OCI-LY7 (cell line): ENCODE results near the gene HUNK. TPM values are rescaled to one million over a fixed set of nuclear protein-coding genes. Genes with fewer than 3 reads are reported as not detected.

Source experiments
- BruUV-seq: library from RNA; stranded (reverse); fragments of 400-500 nt; replicated peaks from 2 replicates; lab custom pipeline; 2021; lab: Mats Ljungman, UMichigan
- CTCF ChIA-PET: fragments of 300-600 bp; sonication (Branson Sonifier 250); formaldehyde crosslinking; loops from one replicate; lab custom pipeline; 2022; ENCODE audit warnings: antibody characterized with exemption; ENCODE audit not compliant: unreplicated experiment; lab: Charles Lee
- POLR2A ChIA-PET: fragments of 300-600 bp; sonication (Branson Sonifier 250); formaldehyde crosslinking; loops from one replicate; lab custom pipeline; 2022; ENCODE audit warnings: antibody characterized with exemption; lab: Charles Lee
- DNase-seq: peaks from one replicate; pipeline ENCODE4 v3.0.0-alpha.2; 2015; ENCODE audit warnings: low spot score
- H2AFZ ChIP-seq: fragments of 200-600 bp; sonication (generic), shearing (Covaris generic); 2 replicates; pipeline ENCODE4 v1.6.1; 2014; ENCODE audit warnings: mild to moderate bottlenecking, antibody characterized with exemption, low read length, moderate library complexity
- H3K27ac ChIP-seq: fragments of 200-600 bp; sonication (generic); 2 replicates; pipeline ENCODE4 v1.5.1; 2014; ENCODE audit warnings: mixed run types, low read depth, mild to moderate bottlenecking, moderate library complexity, low read length, inconsistent platforms; ENCODE audit not compliant: poor library complexity, severe bottlenecking
- H3K36me3 ChIP-seq: fragments of 200-600 bp; sonication (generic); 2 replicates; pipeline ENCODE4 v1.6.1; 2014; ENCODE audit warnings: mild to moderate bottlenecking, antibody characterized with exemption, low read length, moderate library complexity, mixed read lengths; ENCODE audit not compliant: insufficient read depth
- H3K4me1 ChIP-seq: fragments of 200-600 bp; sonication (generic); 2 replicates; pipeline ENCODE4 v1.5.1; 2014; ENCODE audit warnings: mild to moderate bottlenecking, low read length; ENCODE audit not compliant: insufficient read depth, poor library complexity, severe bottlenecking
- H3K4me2 ChIP-seq: fragments of 200-600 bp; sonication (generic); 2 replicates; pipeline ENCODE4 v1.6.1; 2014; ENCODE audit warnings: mild to moderate bottlenecking, low read length
- H3K4me3 ChIP-seq: fragments of 200-600 bp; sonication (generic); 2 replicates; pipeline ENCODE4 v1.5.1; 2014; ENCODE audit warnings: mild to moderate bottlenecking, low read depth, low read length; ENCODE audit not compliant: poor library complexity, severe bottlenecking
- H3K79me2 ChIP-seq: fragments of 200-600 bp; sonication (generic); 2 replicates; pipeline ENCODE4 v1.6.1; 2016; ENCODE audit warnings: low read depth, mild to moderate bottlenecking, low read length, moderate library complexity, mixed read lengths; ENCODE audit not compliant: insufficient read depth
- H3K9me2 ChIP-seq: fragments of 200-600 bp; sonication (generic); 2 replicates; pipeline ENCODE4 v1.6.1; 2016; ENCODE audit warnings: mild to moderate bottlenecking, low read length, mixed read lengths; ENCODE audit not compliant: insufficient read depth
- H3K9me3 ChIP-seq: fragments of 200-600 bp; sonication (generic); 2 replicates; pipeline ENCODE4 v1.6.1; 2014; ENCODE audit warnings: mild to moderate bottlenecking, mixed run types, low read length, mixed read lengths
- H4K20me1 ChIP-seq: fragments of 200-600 bp; sonication (generic); 2 replicates; pipeline ENCODE4 v1.6.1; 2014; ENCODE audit warnings: mild to moderate bottlenecking, antibody characterized with exemption, low read length, moderate library complexity, mixed read lengths; ENCODE audit not compliant: insufficient read depth
- EZH2phosphoT487 ChIP-seq: fragments of 200-600 bp; sonication (generic); IDR thresholded peaks from 2 replicates; pipeline ENCODE4 v1.6.1; 2018; ENCODE audit warnings: low read depth, borderline replicate concordance, mild to moderate bottlenecking, mixed run types, antibody characterized with exemption, low read length, moderate library complexity, mixed read lengths
- intact Hi-C: fragments of 100-400 bp; cut with micrococcal nuclease; formaldehyde crosslinking; loops from one replicate; pipeline ENCODE4 v1.10.0; 2022; ENCODE audit not compliant: unreplicated experiment
- total RNA-seq, 2 experiments: library from RNA; depleted of rRNA in 1 of 2; stranded (reverse); fragments of >200 nt in 1 of 2; shearing (Covaris generic) in 1 of 2; gene quantifications; 2 replicates each; pipeline ENCODE4 v1.2.3, GENCODE V29; 2014 to 2022
- TF ChIP-seq, protein P1 (sequence below): fragments of 200-600 bp; sonication (generic); conservative IDR thresholded peaks from 2 replicates; pipeline ENCODE4 v1.5.1; 2014; ENCODE audit warnings: mild to moderate bottlenecking, antibody characterized with exemption, low read length, moderate library complexity, mixed read lengths

HUNK gene
- total RNA-seq, 2 experiments from 2014 or later: 0.35 to 5.5 TPM

DNA sequence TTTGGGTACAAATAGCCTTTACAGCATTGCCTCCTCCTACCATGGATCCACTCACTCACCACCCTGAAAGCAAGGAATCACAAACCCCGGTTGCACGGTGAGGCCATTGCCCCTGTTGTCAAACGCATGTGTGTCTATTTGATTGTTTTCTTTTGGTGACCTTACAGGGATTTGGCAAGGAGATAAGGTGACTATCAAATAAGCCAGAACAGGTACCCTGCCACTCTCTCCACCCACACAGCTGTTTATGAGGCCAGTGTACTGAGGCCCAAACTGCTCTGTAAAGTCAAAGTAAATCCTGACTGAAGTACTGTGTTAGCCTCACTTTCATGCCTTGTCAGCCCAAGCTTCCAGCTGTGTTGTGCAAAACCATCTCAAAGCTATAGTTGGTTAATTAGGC lies 136.4 kb downstream of the HUNK start:
- no peak overlapping the region for H2AFZ ChIP-seq
- no peak overlapping the region for H3K4me2 ChIP-seq
- TF ChIP-seq, protein P1, sequence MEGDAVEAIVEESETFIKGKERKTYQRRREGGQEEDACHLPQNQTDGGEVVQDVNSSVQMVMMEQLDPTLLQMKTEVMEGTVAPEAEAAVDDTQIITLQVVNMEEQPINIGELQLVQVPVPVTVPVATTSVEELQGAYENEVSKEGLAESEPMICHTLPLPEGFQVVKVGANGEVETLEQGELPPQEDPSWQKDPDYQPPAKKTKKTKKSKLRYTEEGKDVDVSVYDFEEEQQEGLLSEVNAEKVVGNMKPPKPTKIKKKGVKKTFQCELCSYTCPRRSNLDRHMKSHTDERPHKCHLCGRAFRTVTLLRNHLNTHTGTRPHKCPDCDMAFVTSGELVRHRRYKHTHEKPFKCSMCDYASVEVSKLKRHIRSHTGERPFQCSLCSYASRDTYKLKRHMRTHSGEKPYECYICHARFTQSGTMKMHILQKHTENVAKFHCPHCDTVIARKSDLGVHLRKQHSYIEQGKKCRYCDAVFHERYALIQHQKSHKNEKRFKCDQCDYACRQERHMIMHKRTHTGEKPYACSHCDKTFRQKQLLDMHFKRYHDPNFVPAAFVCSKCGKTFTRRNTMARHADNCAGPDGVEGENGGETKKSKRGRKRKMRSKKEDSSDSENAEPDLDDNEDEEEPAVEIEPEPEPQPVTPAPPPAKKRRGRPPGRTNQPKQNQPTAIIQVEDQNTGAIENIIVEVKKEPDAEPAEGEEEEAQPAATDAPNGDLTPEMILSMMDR: no peak
- no peak for TF ChIP-seq EZH2phosphoT487
- H3K9me2 ChIP-seq: no peaks in the 10 kb centered on the region; the same call in 1 of the 2 replicates
- no peak overlapping the region for H3K4me3 ChIP-seq
- intact Hi-C loops: no loop called here
- no peak overlapping the region for H3K27ac ChIP-seq
- H3K36me3 ChIP-seq: no peaks in the 10 kb centered on the region
- H3K79me2 ChIP-seq: no peaks in the 10 kb centered on the region
- CTCF ChIA-PET: no interaction called here
- no TSS peak for BruUV-seq
- no peaks in the 10 kb centered on the region for H4K20me1 ChIP-seq
- no peak for DNase-seq
- no peaks in the 10 kb centered on the region for H3K4me1 ChIP-seq
- POLR2A ChIA-PET: no interaction called here
- no peaks in the 10 kb centered on the region for H3K9me3 ChIP-seq

DNA sequence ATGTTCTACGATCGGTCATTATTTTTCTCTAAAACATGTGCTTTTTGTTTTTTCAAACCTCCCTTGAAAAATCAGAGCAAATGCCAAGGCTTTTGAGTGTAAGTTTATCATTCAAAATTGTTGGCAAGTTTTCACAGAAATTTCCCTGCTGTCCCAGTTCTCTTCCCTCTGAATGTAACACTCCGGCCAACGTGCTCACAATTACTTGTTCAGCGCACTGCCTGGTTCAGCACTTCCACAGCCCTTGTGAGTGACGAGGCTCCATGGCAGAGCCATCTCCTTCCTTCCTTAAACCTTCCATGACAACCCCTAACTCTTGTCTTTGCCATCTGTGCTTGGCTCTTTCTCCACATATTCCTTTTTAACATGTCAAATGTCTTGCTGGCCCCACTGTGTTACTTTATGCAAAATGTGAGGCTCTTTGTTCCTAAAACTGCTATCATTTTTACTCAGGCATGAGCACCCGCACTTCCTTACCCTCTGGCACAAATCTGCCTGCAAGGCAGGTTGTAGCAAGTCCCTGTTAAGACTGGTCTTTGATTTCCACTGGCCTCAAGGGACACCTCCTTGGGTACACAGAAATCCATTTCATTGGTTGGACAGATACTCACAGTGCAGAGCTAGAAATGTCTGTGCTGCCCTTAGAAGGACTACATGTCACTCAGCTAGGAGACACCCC lies 142.8 kb downstream of the HUNK start:
- Histone ChIP-seq H3K4me2 (no peak overlapping the region), H3K9me2 (no peaks in the 10 kb centered on the region; the same call in 1 of the 2 replicates), H3K9me3 (no peaks in the 10 kb centered on the region), H2AFZ (no peak overlapping the region), H3K4me1 (no peaks in the 10 kb centered on the region), H3K36me3 (no peaks in the 10 kb centered on the region), H4K20me1 (no peaks in the 10 kb centered on the region), H3K4me3 (no peak overlapping the region), H3K27ac (no peak overlapping the region), H3K79me2 (no peaks in the 10 kb centered on the region)
- CTCF ChIA-PET: no interaction called here
- intact Hi-C loops: no loop called here
- DNase-seq: no peak
- no TSS peak for BruUV-seq
- POLR2A ChIA-PET: no interaction called here
- no peak for TF ChIP-seq EZH2phosphoT487
- TF ChIP-seq, protein P1: no peak

DNA sequence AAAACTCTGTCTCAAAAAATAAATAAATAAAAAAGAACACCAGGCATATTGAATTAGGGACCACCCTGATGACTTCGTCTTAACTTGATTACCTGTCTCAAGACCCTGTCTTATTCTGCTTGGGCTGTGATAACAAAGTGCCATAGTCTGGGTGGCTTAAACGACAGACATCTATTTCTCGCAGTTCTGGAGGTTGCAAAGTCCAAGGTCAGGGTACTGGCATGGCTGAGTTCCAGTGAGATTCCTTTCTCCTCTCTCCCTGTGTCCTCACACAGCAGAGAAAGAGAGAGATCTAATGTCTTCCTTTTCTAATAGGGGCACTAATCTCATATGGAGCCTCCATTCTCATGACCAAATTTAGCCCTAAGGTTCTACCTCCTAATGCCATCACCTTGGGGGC lies 145.6 kb downstream of the HUNK start:
- Histone ChIP-seq H3K79me2 (no peaks in the 10 kb centered on the region), H2AFZ (no peak overlapping the region), H3K4me2 (no peak overlapping the region), H3K4me1 (no peaks in the 10 kb centered on the region), H4K20me1 (no peaks in the 10 kb centered on the region), H3K9me2 (no peaks in the 10 kb centered on the region), H3K9me3 (no peaks in the 10 kb centered on the region), H3K27ac (no peak overlapping the region), H3K36me3 (no peaks in the 10 kb centered on the region), H3K4me3 (no peak overlapping the region)
- ChIA-PET CTCF (no interaction called here), POLR2A (no interaction called here)
- intact Hi-C loops: no loop called here
- no peak for DNase-seq
- BruUV-seq: no TSS peak
- TF ChIP-seq EZH2phosphoT487: no peak
- TF ChIP-seq, protein P1: no peak
